ENCODE data around the gene MRPL33.

DNA sequence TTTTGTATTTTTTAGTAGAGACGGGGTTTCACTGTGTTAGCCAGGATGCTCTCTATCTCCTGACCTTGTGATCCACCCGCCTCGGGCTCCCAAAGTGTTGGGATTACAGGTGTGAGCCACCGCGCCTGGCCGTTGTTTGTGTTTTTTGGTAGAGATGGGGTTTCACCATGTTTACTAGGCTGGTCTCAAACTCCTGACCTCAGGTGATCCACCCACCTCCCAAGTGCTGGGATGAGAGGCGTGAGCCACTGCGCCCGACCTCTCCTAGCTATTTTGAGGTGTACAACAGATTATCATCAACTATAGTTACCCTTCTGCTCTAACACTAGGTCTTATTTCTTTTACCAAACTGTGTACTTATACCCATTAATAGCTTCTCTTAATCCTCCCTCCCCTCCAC lies 28.9 kb upstream of the MRPL33 start:
- TF ChIP-seq SMC3 (IDR thresholded peaks at IDR 0.05; ENCODE audit: low read depth, low read length) (no peak), RCOR1 (IDR thresholded peaks at IDR 0.05; ENCODE audit: low read length) (no peak), JUND (IDR thresholded peaks at IDR 0.05) (no peak), TCF12 (IDR thresholded peaks at IDR 0.05) (no peak)
- TF ChIP-seq, protein P1, sequence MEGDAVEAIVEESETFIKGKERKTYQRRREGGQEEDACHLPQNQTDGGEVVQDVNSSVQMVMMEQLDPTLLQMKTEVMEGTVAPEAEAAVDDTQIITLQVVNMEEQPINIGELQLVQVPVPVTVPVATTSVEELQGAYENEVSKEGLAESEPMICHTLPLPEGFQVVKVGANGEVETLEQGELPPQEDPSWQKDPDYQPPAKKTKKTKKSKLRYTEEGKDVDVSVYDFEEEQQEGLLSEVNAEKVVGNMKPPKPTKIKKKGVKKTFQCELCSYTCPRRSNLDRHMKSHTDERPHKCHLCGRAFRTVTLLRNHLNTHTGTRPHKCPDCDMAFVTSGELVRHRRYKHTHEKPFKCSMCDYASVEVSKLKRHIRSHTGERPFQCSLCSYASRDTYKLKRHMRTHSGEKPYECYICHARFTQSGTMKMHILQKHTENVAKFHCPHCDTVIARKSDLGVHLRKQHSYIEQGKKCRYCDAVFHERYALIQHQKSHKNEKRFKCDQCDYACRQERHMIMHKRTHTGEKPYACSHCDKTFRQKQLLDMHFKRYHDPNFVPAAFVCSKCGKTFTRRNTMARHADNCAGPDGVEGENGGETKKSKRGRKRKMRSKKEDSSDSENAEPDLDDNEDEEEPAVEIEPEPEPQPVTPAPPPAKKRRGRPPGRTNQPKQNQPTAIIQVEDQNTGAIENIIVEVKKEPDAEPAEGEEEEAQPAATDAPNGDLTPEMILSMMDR (IDR thresholded peaks at IDR 0.05), result no peak
- TF ChIP-seq, protein P2, sequence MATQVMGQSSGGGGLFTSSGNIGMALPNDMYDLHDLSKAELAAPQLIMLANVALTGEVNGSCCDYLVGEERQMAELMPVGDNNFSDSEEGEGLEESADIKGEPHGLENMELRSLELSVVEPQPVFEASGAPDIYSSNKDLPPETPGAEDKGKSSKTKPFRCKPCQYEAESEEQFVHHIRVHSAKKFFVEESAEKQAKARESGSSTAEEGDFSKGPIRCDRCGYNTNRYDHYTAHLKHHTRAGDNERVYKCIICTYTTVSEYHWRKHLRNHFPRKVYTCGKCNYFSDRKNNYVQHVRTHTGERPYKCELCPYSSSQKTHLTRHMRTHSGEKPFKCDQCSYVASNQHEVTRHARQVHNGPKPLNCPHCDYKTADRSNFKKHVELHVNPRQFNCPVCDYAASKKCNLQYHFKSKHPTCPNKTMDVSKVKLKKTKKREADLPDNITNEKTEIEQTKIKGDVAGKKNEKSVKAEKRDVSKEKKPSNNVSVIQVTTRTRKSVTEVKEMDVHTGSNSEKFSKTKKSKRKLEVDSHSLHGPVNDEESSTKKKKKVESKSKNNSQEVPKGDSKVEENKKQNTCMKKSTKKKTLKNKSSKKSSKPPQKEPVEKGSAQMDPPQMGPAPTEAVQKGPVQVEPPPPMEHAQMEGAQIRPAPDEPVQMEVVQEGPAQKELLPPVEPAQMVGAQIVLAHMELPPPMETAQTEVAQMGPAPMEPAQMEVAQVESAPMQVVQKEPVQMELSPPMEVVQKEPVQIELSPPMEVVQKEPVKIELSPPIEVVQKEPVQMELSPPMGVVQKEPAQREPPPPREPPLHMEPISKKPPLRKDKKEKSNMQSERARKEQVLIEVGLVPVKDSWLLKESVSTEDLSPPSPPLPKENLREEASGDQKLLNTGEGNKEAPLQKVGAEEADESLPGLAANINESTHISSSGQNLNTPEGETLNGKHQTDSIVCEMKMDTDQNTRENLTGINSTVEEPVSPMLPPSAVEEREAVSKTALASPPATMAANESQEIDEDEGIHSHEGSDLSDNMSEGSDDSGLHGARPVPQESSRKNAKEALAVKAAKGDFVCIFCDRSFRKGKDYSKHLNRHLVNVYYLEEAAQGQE (IDR thresholded peaks at IDR 0.05; ENCODE audit: low read depth, low read length), result no peak
- TF ChIP-seq, protein P3, sequence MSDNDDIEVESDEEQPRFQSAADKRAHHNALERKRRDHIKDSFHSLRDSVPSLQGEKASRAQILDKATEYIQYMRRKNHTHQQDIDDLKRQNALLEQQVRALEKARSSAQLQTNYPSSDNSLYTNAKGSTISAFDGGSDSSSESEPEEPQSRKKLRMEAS (IDR thresholded peaks at IDR 0.05; ENCODE audit: low read depth), result no peak
- TF ChIP-seq, protein P4, sequence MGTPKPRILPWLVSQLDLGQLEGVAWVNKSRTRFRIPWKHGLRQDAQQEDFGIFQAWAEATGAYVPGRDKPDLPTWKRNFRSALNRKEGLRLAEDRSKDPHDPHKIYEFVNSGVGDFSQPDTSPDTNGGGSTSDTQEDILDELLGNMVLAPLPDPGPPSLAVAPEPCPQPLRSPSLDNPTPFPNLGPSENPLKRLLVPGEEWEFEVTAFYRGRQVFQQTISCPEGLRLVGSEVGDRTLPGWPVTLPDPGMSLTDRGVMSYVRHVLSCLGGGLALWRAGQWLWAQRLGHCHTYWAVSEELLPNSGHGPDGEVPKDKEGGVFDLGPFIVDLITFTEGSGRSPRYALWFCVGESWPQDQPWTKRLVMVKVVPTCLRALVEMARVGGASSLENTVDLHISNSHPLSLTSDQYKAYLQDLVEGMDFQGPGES (IDR thresholded peaks at IDR 0.05; ENCODE audit: low read depth, low read length), result no peak

Data from SK-N-SH (cell line).